C4-2B (cell line): Measurements from ENCODE around the gene SIRPD.
"Not testable (repeated sequence)": the region's sequence is repeated elsewhere in the genome, so short reads cannot be mapped to it uniquely, and the experiment has no call there.

ENCODE experiments used
- H3K27ac ChIP-seq: fragments of 450-650 bp; 2 replicates; pipeline ENCODE4 v1.5.1; 2017
- ZFX ChIP-seq: fragments of 450-650 bp; IDR thresholded peaks from 2 replicates; pipeline ENCODE4 v1.6.1; 2017
- TF ChIP-seq, protein P1 (sequence below): fragments of 450-650 bp; conservative IDR thresholded peaks from 2 replicates; pipeline ENCODE4 v1.5.1; 2017; ENCODE audit warnings: mild to moderate bottlenecking

The SIRPD gene

DNA sequence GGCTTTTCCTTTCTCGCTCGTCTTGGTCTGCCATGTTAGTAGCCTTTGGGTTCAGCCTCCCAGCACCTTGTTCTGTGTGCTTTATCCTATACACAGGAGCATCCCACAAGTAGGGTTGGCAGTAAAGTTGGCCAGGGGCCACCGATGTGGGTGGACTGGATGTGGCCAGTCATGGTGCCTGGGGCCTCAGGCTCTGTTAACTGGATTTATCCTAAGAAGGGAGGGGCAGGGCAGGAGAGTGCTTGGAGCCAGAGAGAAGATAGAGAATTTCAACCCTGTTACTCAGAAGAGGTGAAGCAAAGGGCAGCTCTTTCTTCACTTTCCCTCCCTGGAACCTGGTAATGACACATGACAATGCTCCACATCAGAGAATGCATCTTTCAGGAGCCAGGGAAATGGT, 52.1 kb downstream of the SIRPD start:
- no peak for TF ChIP-seq ZFX
- no peak overlapping the region for H3K27ac ChIP-seq

DNA sequence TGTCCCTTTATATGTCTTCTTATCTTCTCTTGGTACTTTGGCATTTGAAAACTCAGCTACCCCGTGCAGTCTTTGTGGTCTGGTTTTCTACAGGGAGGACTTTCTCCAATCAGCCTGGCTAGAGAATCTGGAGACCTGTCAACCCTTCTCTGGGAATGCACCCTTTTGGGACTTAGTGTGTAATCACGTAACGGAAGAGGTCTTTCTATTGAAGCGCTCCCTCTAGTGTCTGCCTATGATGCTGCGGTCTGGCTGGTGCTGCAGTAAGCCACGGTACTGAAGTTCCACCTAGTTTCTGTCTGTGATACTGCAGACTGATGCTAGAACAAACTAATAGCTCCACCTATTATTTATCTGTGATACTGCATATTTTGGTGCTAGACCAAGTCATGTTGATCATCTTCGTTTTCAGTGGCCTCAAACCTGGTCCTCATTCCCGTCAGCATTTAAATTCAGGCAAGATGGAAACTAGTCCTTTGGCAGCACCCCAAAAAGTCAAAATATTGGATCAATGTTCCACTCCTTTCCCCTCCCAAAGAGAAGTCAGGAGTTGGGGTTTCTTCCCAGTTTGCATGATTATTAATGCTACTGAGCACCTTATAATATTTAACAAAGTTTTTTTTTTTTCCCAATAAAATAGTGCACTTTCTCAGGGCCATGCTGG, 53.8 kb downstream of the SIRPD start:
- H3K27ac ChIP-seq = no peak overlapping the region
- TF ChIP-seq, protein P1, sequence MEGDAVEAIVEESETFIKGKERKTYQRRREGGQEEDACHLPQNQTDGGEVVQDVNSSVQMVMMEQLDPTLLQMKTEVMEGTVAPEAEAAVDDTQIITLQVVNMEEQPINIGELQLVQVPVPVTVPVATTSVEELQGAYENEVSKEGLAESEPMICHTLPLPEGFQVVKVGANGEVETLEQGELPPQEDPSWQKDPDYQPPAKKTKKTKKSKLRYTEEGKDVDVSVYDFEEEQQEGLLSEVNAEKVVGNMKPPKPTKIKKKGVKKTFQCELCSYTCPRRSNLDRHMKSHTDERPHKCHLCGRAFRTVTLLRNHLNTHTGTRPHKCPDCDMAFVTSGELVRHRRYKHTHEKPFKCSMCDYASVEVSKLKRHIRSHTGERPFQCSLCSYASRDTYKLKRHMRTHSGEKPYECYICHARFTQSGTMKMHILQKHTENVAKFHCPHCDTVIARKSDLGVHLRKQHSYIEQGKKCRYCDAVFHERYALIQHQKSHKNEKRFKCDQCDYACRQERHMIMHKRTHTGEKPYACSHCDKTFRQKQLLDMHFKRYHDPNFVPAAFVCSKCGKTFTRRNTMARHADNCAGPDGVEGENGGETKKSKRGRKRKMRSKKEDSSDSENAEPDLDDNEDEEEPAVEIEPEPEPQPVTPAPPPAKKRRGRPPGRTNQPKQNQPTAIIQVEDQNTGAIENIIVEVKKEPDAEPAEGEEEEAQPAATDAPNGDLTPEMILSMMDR = peak; percentile 97
- TF ChIP-seq ZFX = no peak

DNA sequence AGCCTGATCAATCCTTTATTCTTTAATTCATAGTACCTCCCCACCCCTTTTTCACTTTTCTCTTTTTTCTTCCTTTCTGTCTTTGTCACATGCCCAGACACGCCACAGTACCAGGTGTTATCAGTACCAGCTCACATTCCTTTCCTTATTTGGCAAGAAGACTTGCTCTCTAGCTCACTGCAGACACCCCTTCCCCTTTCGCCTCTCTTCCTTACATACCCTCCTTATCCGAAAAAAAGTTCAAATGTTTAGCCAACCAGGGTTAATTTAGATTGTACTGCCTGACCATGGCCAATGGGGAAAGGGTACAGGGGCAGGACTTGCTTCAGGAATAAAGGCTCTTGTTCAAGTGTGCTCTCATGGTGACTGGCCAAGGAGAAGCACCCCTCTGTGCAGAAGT, 57.0 kb downstream of the SIRPD start:
- TF ChIP-seq ZFX = no peak
- TF ChIP-seq, protein P1 = no peak
- no peak overlapping the region for H3K27ac ChIP-seq

DNA sequence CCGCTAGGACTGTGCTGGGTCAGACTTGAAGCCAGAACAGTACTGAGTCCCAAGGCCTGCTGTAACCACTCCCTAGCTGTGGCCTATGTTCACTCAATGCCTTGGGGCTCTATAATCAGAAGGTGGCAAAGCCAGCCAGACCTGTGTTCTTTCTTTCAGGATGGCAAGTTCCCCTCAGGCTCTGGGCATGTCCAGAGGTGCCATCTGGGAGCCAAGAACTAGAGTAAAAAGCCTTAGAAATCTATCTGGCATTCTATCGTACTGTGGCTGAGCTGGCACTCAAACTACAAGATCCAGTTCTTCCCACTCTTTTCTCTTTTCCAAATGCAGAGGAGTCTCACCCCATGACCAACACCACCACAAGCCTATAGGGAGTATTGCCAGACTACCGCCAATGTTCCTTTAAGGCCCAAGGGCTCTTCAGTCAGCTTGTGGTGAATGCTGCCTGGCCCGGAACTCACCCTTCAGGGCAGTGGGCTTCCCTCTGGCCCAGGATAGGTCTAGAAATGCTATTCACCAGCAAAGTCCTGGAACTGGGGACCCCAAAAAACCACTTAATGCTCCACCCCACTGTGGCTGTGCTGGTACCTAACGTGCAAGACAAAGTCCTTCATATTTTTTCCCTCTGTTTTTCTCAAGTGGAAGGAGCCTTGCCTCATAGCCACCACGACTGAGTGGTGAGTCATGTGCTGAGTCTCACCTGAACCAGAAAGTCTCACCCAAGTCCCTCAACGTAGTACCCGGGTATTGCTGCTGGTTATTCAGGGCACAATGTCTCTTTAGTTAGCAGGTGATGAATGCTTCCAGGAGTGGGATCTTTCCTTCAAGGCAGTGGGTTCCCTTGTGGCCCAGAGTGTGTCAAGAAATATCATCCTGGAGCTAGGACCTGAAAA, 57.7 kb downstream of the SIRPD start:
- TF ChIP-seq, protein P1 = no peak
- TF ChIP-seq ZFX = no peak
- no peak overlapping the region for H3K27ac ChIP-seq

DNA sequence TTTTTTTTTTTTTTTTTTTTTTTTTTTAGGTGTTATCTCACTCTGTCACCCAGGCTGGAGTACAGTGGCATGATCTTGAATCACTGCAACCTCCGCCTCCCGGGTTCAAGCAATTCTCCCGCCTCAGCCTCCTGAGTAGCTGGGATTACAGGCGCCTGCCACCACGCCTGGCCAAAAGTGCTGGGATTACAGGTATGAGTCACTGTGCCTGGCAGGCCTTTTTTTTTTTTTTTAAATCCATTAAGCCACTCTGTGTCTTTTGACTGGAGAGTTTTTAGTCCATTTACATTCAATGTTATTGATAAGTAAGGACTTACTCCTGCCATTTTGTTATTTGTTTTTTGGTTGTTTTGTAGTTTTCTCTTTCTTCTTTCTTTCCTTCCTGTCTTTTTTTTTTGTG, 60.1 kb downstream of the SIRPD start:
- not testable (repeated sequence) for H3K27ac ChIP-seq

DNA sequence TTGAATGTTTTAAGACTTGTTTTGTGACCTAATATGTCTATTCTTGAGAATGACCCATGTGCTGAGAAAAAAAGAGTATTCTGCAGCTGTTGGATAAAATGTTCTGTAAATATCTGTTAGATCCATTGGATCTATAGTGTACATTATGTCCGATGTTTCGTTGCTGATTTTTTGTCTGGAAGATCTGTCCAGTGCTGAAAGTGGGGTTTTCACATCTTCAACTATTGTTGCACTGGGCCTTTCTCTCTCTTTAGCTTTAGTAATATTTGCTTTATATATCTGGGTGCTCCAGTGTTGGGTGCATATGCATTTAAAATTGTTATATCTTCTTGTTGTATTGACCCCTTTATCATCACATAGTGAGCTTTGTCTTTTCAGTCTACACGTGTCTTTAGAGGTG, 60.6 kb downstream of the SIRPD start:
- TF ChIP-seq, protein P1 = no peak
- TF ChIP-seq ZFX = no peak
- H3K27ac ChIP-seq = no peak overlapping the region

DNA sequence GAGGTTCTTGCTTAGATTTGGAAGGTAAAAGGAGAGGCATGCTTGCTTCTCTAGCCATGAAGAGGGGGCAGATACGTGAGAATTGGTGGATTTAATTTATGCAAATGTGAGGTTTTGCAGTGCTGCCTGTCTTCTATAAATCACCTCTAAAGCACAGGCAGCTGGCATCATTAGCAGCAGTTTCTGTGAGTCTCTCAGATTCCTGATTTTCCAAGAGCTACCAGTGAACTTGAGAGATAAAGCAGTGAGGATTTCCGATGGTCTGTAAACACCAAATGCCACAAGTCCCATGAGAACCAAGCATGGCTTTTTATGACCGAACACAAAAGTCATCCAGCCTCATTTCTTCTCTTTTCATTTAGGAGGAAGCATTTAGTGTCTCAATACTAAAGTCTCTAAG, 63.1 kb downstream of the SIRPD start:
- TF ChIP-seq, protein P1 = no peak
- TF ChIP-seq ZFX = no peak
- H3K27ac ChIP-seq = no peak overlapping the region

DNA sequence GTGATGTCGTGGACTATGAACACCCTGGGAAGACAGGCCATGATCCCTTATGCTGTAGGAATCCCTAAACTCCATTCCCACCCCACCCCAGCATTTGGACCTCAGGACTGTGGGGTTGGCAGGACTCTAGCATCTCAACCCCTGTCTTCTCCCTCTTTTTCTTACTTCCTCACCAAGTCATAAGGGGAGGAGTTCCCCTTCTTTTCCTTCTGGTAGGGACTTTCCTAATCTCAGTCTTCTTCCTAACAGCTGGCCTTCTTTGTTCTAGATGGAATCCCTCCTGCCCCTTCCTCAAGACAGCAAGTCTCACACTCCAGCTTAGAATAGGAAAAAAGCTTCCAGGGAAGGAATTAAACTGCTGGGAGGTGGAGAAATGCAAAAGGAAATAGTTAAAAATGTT, 64.0 kb downstream of the SIRPD start:
- TF ChIP-seq, protein P1 = no peak
- TF ChIP-seq ZFX = no peak
- H3K27ac ChIP-seq = no peak overlapping the region
